AG09309 (cell line): Measurements from ENCODE around the gene RMI1.

ENCODE experiments used
- DNase-seq: peaks from one replicate; pipeline ENCODE4 v3.0.0-alpha.2; 2010; ENCODE audit warnings: low read depth
- H3K4me3 ChIP-seq: 2 replicates; pipeline ENCODE4 v1.5.1; 2011; ENCODE audit warnings: mild to moderate bottlenecking, low read depth, low read length, moderate library complexity; ENCODE audit not compliant: control insufficient read depth
- CTCF ChIP-seq: IDR thresholded peaks from 2 replicates; pipeline ENCODE4 v1.5.1; 2011; ENCODE audit warnings: mild to moderate bottlenecking, low read depth, low read length, inconsistent platforms; ENCODE audit not compliant: insufficient read depth, control insufficient read depth; ENCODE audit errors: missing control alignments

Gene RMI1

GRCh38 chr9:83999141-83999918 is 18.7 kb downstream of the RMI1 start:
- no peak for DNase-seq
- TF ChIP-seq CTCF: no peak
- no peak overlapping the region for H3K4me3 ChIP-seq

- TF ChIP-seq CTCF: no peak
- H3K4me3 ChIP-seq: no peak overlapping the region
- no peak for DNase-seq
Measured at GRCh38 chr9:84000186-84000585, 19.6 kb downstream of the RMI1 start.

GRCh38 chr9:84001621-84002020 is 21.0 kb downstream of the RMI1 start:
- DNase-seq: no peak
- no peak overlapping the region for H3K4me3 ChIP-seq
- no peak for TF ChIP-seq CTCF

DNA sequence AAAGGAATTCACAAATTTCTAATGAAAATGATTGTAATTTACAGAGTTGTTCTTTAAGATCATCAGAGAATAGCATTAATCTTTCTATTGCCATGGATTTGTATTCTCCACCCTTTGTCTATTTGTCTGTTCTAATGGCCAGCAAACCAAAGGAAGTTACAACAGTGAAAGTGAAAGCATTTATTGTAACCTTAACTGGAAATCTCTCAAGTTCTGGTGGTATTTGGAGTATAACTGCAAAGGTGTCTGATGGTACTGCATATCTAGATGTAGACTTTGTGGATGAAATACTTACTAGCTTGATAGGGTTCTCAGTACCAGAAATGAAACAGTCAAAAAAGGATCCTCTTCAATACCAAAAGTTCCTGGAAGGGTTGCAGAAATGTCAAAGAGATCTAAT is 21.7 kb downstream of the RMI1 start:
- H3K4me3 ChIP-seq: no peak overlapping the region
- no peak for DNase-seq
- no peak for TF ChIP-seq CTCF

GRCh38 chr9:84003246-84003645 is 22.6 kb downstream of the RMI1 start:
- DNase-seq: no peak
- TF ChIP-seq CTCF: no peak
- no peak overlapping the region for H3K4me3 ChIP-seq

DNA sequence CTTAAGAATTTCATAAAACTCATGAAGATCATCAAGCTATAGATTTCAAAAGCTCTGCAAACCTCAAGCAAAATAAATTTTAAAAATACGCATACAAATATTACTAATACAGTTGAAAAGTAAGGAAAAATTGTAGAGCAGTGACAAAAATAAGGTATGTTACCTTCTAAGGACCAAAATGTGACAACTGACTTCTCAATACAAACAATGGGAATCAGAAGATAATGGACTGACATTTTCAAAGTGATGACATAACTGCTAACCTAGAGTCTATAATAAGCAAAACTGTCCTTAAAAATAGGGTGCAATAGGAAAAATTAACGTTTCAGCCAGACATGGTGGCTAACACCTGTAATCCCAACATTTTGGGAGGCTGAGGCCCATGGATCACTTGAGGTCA is 27.1 kb downstream of the RMI1 start:
- no peak for TF ChIP-seq CTCF
- H3K4me3 ChIP-seq: no peak overlapping the region
- no peak for DNase-seq
